ENCODE measurements around the gene PAPPA2. TPM values are rescaled to one million over a fixed set of nuclear protein-coding genes. Genes with fewer than 3 reads are reported as not detected.

PAPPA2 gene
- total and polyA plus RNA-seq, 9 of the 15 experiments (the other 6 are each of a cell fraction or from before 2014, with no cell fraction given): 0.01 to 0.15 (median 0.05) TPM; not detected in 2

- TF ChIP-seq, protein P1, sequence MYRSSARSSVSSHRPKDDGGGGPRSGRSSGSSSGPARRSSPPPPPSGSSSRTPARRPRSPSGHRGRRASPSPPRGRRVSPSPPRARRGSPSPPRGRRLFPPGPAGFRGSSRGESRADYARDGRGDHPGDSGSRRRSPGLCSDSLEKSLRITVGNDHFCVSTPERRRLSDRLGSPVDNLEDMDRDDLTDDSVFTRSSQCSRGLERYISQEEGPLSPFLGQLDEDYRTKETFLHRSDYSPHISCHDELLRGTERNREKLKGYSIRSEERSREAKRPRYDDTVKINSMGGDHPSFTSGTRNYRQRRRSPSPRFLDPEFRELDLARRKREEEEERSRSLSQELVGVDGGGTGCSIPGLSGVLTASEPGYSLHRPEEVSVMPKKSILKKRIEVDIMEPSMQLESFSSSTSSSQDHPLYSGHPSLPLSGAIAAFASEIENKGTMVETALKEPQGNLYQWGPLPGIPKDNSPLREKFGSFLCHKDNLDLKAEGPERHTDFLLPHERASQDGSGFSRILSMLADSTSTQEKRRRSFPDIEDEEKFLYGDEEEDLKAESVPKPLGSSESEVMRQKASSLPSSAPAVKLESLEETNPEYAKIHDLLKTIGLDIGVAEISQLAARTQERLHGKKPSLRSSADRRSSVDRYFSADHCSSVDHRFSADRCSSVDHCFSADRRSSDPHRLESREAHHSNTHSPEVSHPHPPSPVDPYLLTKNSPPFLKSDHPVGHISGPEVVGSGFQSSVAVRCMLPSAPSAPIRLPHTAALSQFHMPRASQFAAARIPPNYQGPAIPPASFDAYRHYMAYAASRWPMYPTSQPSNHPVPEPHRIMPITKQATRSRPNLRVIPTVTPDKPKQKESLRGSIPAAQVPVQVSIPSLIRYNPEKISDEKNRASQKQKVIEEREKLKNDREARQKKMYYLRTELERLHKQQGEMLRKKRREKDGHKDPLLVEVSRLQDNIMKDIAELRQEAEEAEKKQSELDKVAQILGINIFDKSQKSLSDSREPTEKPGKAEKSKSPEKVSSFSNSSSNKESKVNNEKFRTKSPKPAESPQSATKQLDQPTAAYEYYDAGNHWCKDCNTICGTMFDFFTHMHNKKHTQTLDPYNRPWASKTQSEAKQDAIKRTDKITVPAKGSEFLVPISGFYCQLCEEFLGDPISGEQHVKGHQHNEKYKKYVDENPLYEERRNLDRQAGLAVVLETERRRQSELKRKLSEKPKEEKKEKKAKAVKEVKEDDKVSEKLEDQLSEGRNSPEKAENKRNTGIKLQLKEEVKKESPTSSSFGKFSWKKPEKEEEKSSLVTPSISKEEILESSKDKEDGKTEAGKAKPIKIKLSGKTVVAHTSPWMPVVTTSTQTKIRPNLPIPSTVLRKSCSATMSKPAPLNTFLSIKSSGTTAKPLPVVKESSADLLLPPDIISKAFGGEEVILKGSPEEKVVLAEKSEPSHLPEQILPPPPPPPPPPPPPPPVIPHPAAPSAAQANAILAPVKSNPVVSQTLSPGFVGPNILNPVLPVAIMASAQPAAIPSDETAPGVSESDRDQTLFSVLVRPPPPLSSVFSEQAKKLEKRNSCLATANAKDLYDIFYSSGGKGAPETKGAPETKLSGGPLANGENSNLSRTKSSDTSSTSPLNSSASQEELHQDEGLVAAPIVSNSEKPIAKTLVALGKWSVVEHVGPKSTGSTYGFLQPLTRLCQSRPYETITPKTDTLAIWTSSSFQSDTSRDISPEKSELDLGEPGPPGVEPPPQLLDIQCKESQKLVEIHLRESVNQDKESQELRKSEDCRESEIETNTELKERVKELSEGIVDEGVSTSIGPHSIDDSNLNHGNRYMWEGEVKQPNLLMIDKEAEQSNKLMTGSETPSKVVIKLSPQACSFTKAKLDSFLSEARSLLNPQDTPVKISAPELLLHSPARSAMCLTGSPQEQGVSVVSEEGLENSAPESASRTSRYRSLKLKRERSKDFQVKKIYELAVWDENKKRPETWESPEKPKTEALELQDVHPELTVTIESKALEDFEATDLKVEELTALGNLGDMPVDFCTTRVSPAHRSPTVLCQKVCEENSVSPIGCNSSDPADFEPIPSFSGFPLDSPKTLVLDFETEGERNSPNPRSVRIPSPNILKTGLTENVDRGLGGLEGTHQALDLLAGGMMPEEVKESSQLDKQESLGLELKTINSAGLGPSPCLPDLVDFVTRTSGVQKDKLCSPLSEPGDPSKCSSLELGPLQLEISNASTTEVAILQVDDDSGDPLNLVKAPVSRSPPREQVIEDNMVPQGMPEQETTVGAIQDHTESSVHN (IDR thresholded peaks at IDR 0.05; ENCODE audit: borderline replicate concordance in 1 of 2, low read depth in 1 of 2): no peak
- TF ChIP-seq ARNT (IDR thresholded peaks at IDR 0.05): peak; percentile 66 to 73; a peak in 2 of 4 replicates
- TF ChIP-seq ZFX (CRISPR knock-in tag; IDR thresholded peaks at IDR 0.05): peak; percentile 62
- TF ChIP-seq HSF4 (CRISPR knock-in tag; IDR thresholded peaks at IDR 0.05; ENCODE audit: borderline replicate concordance): peak; percentile 30; the same call in 1 of the 2 replicates
- no peak for TF ChIP-seq TSC22D4 (tag; IDR thresholded peaks at IDR 0.05)
- TF ChIP-seq ZNF311 (CRISPR knock-in tag; IDR thresholded peaks at IDR 0.05): peak; percentile 62; the same call in 1 of the 2 replicates
- TF ChIP-seq HMGN3 (IDR thresholded peaks at IDR 0.05; ENCODE audit: borderline replicate concordance, extremely low read depth, insufficient read length, low read depth, low read length): peak; percentile 91
- no peak for TF ChIP-seq ZNF282 (CRISPR knock-in tag; IDR thresholded peaks at IDR 0.05)
- no peak for TF ChIP-seq MEF2A (IDR thresholded peaks at IDR 0.05; ENCODE audit: control insufficient read depth, low read depth, low read length)
- peak; percentile 12 to 14; a peak in 1 of 4 replicates for TF ChIP-seq RAD21 (CRISPR knock-in tag; conservative IDR thresholded peaks at IDR 0.05 in 1 of 2, IDR thresholded peaks at IDR 0.05 in 1 of 2)
- peak; percentile 84 for TF ChIP-seq ATF4 (CRISPR knock-in tag; IDR thresholded peaks at IDR 0.05)
- TF ChIP-seq ZNF3 (CRISPR knock-in tag; IDR thresholded peaks at IDR 0.05): no peak
- TF ChIP-seq SMC3 (conservative IDR thresholded peaks at IDR 0.05; ENCODE audit: insufficient read depth, low read depth, low read length): no peak
- TF ChIP-seq ZNF184 (CRISPR knock-in tag; IDR thresholded peaks at IDR 0.05): no peak
- no peak for TF ChIP-seq ILF3 (IDR thresholded peaks at IDR 0.05; ENCODE audit: borderline replicate concordance)
- TF ChIP-seq ETV6 (IDR thresholded peaks at IDR 0.05; ENCODE audit: borderline replicate concordance in 1 of 2, low read depth in 2 of 2, low read length in 1 of 2): no peak
- no peak for TF ChIP-seq ETV6 (CRISPR knock-in tag; IDR thresholded peaks at IDR 0.05; ENCODE audit: borderline replicate concordance)
Observed at GRCh38 chr1:176879784-176880620, 417.0 kb downstream of the PAPPA2 start (continued).
